Psoas muscle (tissue), 8 donors: ENCODE results near the gene HOXC4. TPM values are rescaled to one million over a fixed set of nuclear protein-coding genes. Genes with fewer than 3 reads are reported as not detected.

Experiments used
- ATAC-seq, 4 donors: fragments of 200-7000 bp; cut with Tn5 transposase; one replicate each; pipeline ENCODE4 v1.9.1; 2020; ENCODE audit warnings: moderate library complexity in 3 of 4, mild to moderate bottlenecking in 2 of 4
- DNase-seq, 2 donors: peaks; one replicate each; pipeline ENCODE4 v3.0.0-alpha.2; 2020
- H3K27ac ChIP-seq: fragments of 200-600 bp; one replicate; pipeline ENCODE4 v1.8.0; 2022
- H3K27me3 ChIP-seq, 3 donors: fragments of 200-600 bp in 1 of 3; one replicate each; pipeline versions ENCODE4 v1.6.1 to v1.8.0; 2013 to 2022; ENCODE audit warnings: low read length in 2 of 3, mild to moderate bottlenecking in 2 of 3, moderate library complexity in 1 of 3; ENCODE audit not compliant: insufficient read depth in 3 of 3
- H3K36me3 ChIP-seq, 2 donors: fragments of 200-600 bp in 1 of 2; one replicate each; pipeline versions ENCODE4 v1.6.1 to v1.8.0; 2013 to 2022; ENCODE audit warnings: low read depth in 1 of 2, mild to moderate bottlenecking in 1 of 2, moderate library complexity in 1 of 2; ENCODE audit not compliant: insufficient read depth in 1 of 2
- H3K4me1 ChIP-seq: fragments of 200-600 bp; one replicate; pipeline ENCODE4 v1.8.0; 2022
- H3K4me3 ChIP-seq: fragments of 200-600 bp; one replicate; pipeline ENCODE4 v1.8.0; 2022; ENCODE audit warnings: mild to moderate bottlenecking
- H3K9me3 ChIP-seq: fragments of 200-600 bp; one replicate; pipeline ENCODE4 v1.8.0; 2022
- CTCF ChIP-seq: fragments of 200-600 bp; IDR thresholded peaks from one replicate; pipeline ENCODE4 v1.8.0; 2022; ENCODE audit warnings: antibody characterized with exemption
- WGBS, 3 donors: extraction: QIAGEN DNeasy Blood & Tissue Kit; methylation state at CpG; one replicate each; pipeline versions ENCODE4 v1.1.6 to v1.1.7; 2013; 5-methylcytosine and 5-hydroxymethylcytosine counted together
- intact Hi-C, 2 donors: fragments of 100-400 bp; cut with DNase I; formaldehyde crosslinking; loops; one replicate each; pipeline versions ENCODE4 v1.11.0 to v1.14.2; 2022
- polyA plus RNA-seq, 3 donors: library from polyadenylated mRNA; stranded (reverse); fragments of 200-250 nt; gene quantifications; one replicate each; pipeline ENCODE4 v1.2.3, GENCODE V29; 2013
- total RNA-seq, 4 donors: library from RNA; stranded (reverse); fragmentation: NEBNext Ultra II Directional in 2 of 4; extraction: Animal tissue kit (Norgen Biotek cat#: 25700) in 2 of 4; gene quantifications; one replicate each; pipeline versions ENCODE4 v1.2.1 to v1.2.4, GENCODE V29; 2021 to 2023
- donor health status: healthy with polysubstance abuse.
- donor health status: DM: no; HTN: no; CAD: no; lungs with moderate emphysema.
- donor health status: Bipolar disorder and iron deficiency.
- donor health status: healthy.
- donor health status: DM: yes; HTN: yes; CAD: no.
- donor health status: DM: no; HTN: no; CAD: no.
- donor health status: DM: no; HTN: no; CAD: no.
- donor health status: DM: yes; HTN: yes; CAD: no.

The HOXC4 gene
- total and polyA plus RNA-seq, 7 donors: 0.72 to 4.7 (median 1.6) TPM

- peaks cover 24% of the 10 kb centered on the region for H3K4me1 ChIP-seq
- intact Hi-C loops: loop anchor here (1.0 to 5.0 kb wide), 4 partner anchors 14 to 195 kb away; no protein-coding TSS in a partner anchor
- H3K36me3 ChIP-seq: no peaks in the 10 kb centered on the region
- 4 to 10% (median 7%) methylated on average over 39 of the region's 39 CpGs for WGBS, 3 donors
- ATAC-seq (peak; percentile 80 to 88 (median 83)), DNase-seq (peak; percentile 90 to 95)
- H3K27me3 ChIP-seq: no peaks in the 10 kb centered on the region
- peak overlapping the region; percentile 78 for H3K4me3 ChIP-seq
- H3K27ac ChIP-seq: peak overlapping the region; percentile 95
- H3K9me3 ChIP-seq: no peaks in the 10 kb centered on the region
- peak; percentile 95 for TF ChIP-seq CTCF
Observed at GRCh38 chr12:54005853-54006558, 47.6 kb upstream of the HOXC4 start.

GRCh38 chr12:54006559-54007220 lies 46.9 kb upstream of the HOXC4 start:
- WGBS, 3 donors: 15 to 42% (median 23%) methylated on average over 22 of the region's 22 CpGs
- no peaks in the 10 kb centered on the region for H3K36me3 ChIP-seq
- peaks cover 24% of the 10 kb centered on the region for H3K4me1 ChIP-seq
- DNase-seq (peak in 1 of 2 donors; percentile 60), ATAC-seq (peak in 3 of 4 donors; percentile 12 to 38 (median 30))
- H3K4me3 ChIP-seq: peak overlapping the region; percentile 78
- no peak for TF ChIP-seq CTCF
- H3K9me3 ChIP-seq: no peaks in the 10 kb centered on the region
- intact Hi-C loops: loop anchor here (1.0 to 5.0 kb wide), 4 partner anchors 14 to 194 kb away; no protein-coding TSS in a partner anchor
- peak overlapping the region; percentile 95 for H3K27ac ChIP-seq
- H3K27me3 ChIP-seq: no peaks in the 10 kb centered on the region

GRCh38 chr12:54007538-54008259 lies 45.9 kb upstream of the HOXC4 start:
- Histone ChIP-seq H3K27ac (peak overlapping the region; percentile 95), H3K4me1 (peaks cover 21% of the 10 kb centered on the region), H3K4me3 (no peak overlapping the region), H3K27me3 (no peaks in the 10 kb centered on the region), H3K9me3 (no peaks in the 10 kb centered on the region), H3K36me3 (no peaks in the 10 kb centered on the region)
- ATAC-seq (no peak), DNase-seq (peak in 1 of 2 donors; percentile 39)
- no peak for TF ChIP-seq CTCF
- intact Hi-C loops: loop anchor here (2.0 to 5.0 kb wide), 3 partner anchors 13 to 193 kb away; no protein-coding TSS in a partner anchor
- 43 to 71% (median 53%) methylated on average over 2 of the region's 2 CpGs for WGBS, 3 donors

- no peak for TF ChIP-seq CTCF
- peaks cover 17% of the 10 kb centered on the region for H3K4me1 ChIP-seq
- no peaks in the 10 kb centered on the region for H3K27me3 ChIP-seq
- DNase-seq (peak in 1 of 2 donors; percentile 12), ATAC-seq (no peak)
- 58 to 71% (median 64%) methylated on average over 2 of the region's 2 CpGs for WGBS, 3 donors
- peak overlapping the region; percentile 95 for H3K27ac ChIP-seq
- intact Hi-C loops: loop anchor here in 1 of 2 donors (5.0 kb wide), 1 partner anchor 189 kb away; no protein-coding TSS in a partner anchor
- H3K9me3 ChIP-seq: no peaks in the 10 kb centered on the region
- H3K4me3 ChIP-seq: peak overlapping the region; percentile 74
- no peaks in the 10 kb centered on the region for H3K36me3 ChIP-seq
Observed at GRCh38 chr12:54008260-54008552, 45.4 kb upstream of the HOXC4 start.
